HCT116 (cell line): ENCODE measurements around the gene PHGDH. TPM values are rescaled to one million over a fixed set of nuclear protein-coding genes. Genes with fewer than 3 reads are reported as not detected.

Experiments used
- ATAC-seq: fragments of 200-7000 bp; cut with Tn5 transposase; 2 replicates; pipeline ENCODE4 v1.9.1; 2020; ENCODE audit warnings: mild to moderate bottlenecking, moderate library complexity
- BruUV-seq: library from RNA; stranded (reverse); fragments of 400-500 nt; replicated peaks from 2 replicates; lab custom pipeline; 2021; lab: Mats Ljungman, UMichigan
- CTCF ChIA-PET: fragments of 300-600 bp; sonication (Branson Sonifier 250); formaldehyde crosslinking; loops from one replicate; lab custom pipeline; 2021; ENCODE audit warnings: antibody characterized with exemption; lab: Charles Lee
- POLR2A ChIA-PET: fragments of 300-600, 350-600 bp; sonication (Branson Sonifier 250); formaldehyde crosslinking; loops from one replicate; lab custom pipeline; 2021; ENCODE audit warnings: antibody characterized with exemption; lab: Charles Lee
- RAD21 ChIA-PET, 2 experiments: fragments of 300-600 bp; sonication (Branson Sonifier 250); formaldehyde crosslinking; loops; one replicate each; lab custom pipeline; 2023; ENCODE audit warnings: low total read pairs in 2 of 2; ENCODE audit not compliant: uncharacterized antibody in 2 of 2, unreplicated experiment in 2 of 2, low non-redundant PET in 1 of 2; lab: Charles Lee
- DNase-seq: peaks from one replicate; pipeline ENCODE4 v3.0.0-alpha.2; 2010; ENCODE audit warnings: low read depth, low spot score
- H2AFZ ChIP-seq: fragments of 200-600 bp; shearing (Covaris generic), sonication (generic); 2 replicates; pipeline ENCODE4 v1.6.1; 2017; ENCODE audit warnings: low read depth, mixed run types, mixed read lengths, antibody characterized with exemption, low read length; ENCODE audit not compliant: poor library complexity, severe bottlenecking
- H3K27ac ChIP-seq: 2 replicates; pipeline ENCODE4 v1.5.1; 2012; ENCODE audit warnings: low read depth, low read length
- H3K27me3 ChIP-seq: fragments of 200-600 bp; sonication (generic); 2 replicates; pipeline ENCODE4 v1.6.1; 2016; ENCODE audit warnings: mixed run types, low read length, mixed read lengths; ENCODE audit not compliant: insufficient read depth
- H3K36me3 ChIP-seq, 2 experiments: fragments of 200-500 bp in 1 of 2; fragments of 200-600 bp in 1 of 2; sonication (Bioruptor generic) in 1 of 2; sonication (generic) in 1 of 2; 2 replicates each; pipeline versions ENCODE4 v1.5.1 to v1.6.1; 2014 to 2016; ENCODE audit warnings: low read length in 2 of 2, inconsistent platforms in 1 of 2, mixed read lengths in 1 of 2, mixed run types in 1 of 2; ENCODE audit not compliant: insufficient read depth in 2 of 2, control insufficient read depth in 1 of 2
- H3K4me1 ChIP-seq, 2 experiments: fragments of 200-600 bp in 1 of 2; sonication (generic) in 1 of 2; 2 replicates each; pipeline versions ENCODE4 v1.5.1 to v1.6.1; 2012 to 2017; ENCODE audit warnings: low read length in 2 of 2, inconsistent platforms in 1 of 2, mild to moderate bottlenecking in 1 of 2, mixed read lengths in 1 of 2, mixed run types in 1 of 2, moderate library complexity in 1 of 2; ENCODE audit not compliant: insufficient read depth in 2 of 2, control insufficient read depth in 1 of 2
- H3K4me2 ChIP-seq: fragments of 200-600 bp; sonication (generic); 2 replicates; pipeline ENCODE4 v1.6.1; 2017; ENCODE audit warnings: mixed run types, low read length, mixed read lengths
- H3K4me3 ChIP-seq, 2 experiments: fragments of 200-600 bp in 1 of 2; sonication (generic) in 1 of 2; replicated peaks in 1 of 2; 2 replicates each; pipeline ENCODE4 v1.5.1; 2011 to 2016; ENCODE audit warnings: low read length in 2 of 2, control low read depth in 1 of 2, low read depth in 1 of 2, mild to moderate bottlenecking in 1 of 2, mixed read lengths in 1 of 2, mixed run types in 1 of 2
- H3K79me2 ChIP-seq: fragments of 200-600 bp; sonication (generic); 2 replicates; pipeline ENCODE4 v1.6.1; 2017; ENCODE audit warnings: mild to moderate bottlenecking, mixed run types, low read length, moderate library complexity, mixed read lengths; ENCODE audit not compliant: insufficient read depth
- H3K9ac ChIP-seq: fragments of 200-600 bp; sonication (generic); 2 replicates; pipeline ENCODE4 v1.6.1; 2016; ENCODE audit warnings: low read length, mixed read lengths
- H3K9me2 ChIP-seq: fragments of 200-600 bp; sonication (generic), shearing (Covaris generic); 2 replicates; pipeline ENCODE4 v1.6.1; 2017; ENCODE audit warnings: mixed run types, mild to moderate bottlenecking, moderate library complexity; ENCODE audit not compliant: insufficient read depth
- H3K9me3 ChIP-seq, 2 experiments: fragments of 200-500 bp in 1 of 2; fragments of 200-600 bp in 1 of 2; sonication (Bioruptor generic) in 1 of 2; sonication (generic) in 1 of 2; 2 replicates each; pipeline ENCODE4 v1.6.1; 2014 to 2017; ENCODE audit warnings: low read length in 2 of 2, mixed read lengths in 2 of 2, inconsistent platforms in 1 of 2, low read depth in 1 of 2, mild to moderate bottlenecking in 1 of 2, mixed run types in 1 of 2, moderate library complexity in 1 of 2; ENCODE audit not compliant: control insufficient read depth in 1 of 2, insufficient read depth in 1 of 2
- H4K20me1 ChIP-seq: fragments of 200-600 bp; sonication (generic), shearing (Covaris generic); 2 replicates; pipeline ENCODE4 v1.6.1; 2017; ENCODE audit warnings: mixed run types, mild to moderate bottlenecking, moderate library complexity; ENCODE audit not compliant: insufficient read depth
- ATF3 ChIP-seq: IDR thresholded peaks from 2 replicates; pipeline ENCODE4 v1.6.1; 2012
- CEBPB ChIP-seq: IDR thresholded peaks from 2 replicates; pipeline ENCODE4 v1.6.1; 2012; ENCODE audit warnings: low read depth
- EGR1 ChIP-seq: IDR thresholded peaks from 2 replicates; pipeline ENCODE4 v1.6.1; 2012; ENCODE audit warnings: low read depth
- EZH2phosphoT487 ChIP-seq: fragments of 200-600 bp; IDR thresholded peaks from 2 replicates; pipeline ENCODE4 v1.6.1; 2018; ENCODE audit warnings: antibody characterized with exemption, borderline replicate concordance
- POLR2A ChIP-seq: IDR thresholded peaks from 2 replicates; pipeline ENCODE4 v1.7.0; 2011; ENCODE audit warnings: borderline replicate concordance; ENCODE audit not compliant: insufficient read depth, insufficient read length; ENCODE audit errors: extremely low read depth
- RAD21 ChIP-seq: IDR thresholded peaks from 2 replicates; pipeline ENCODE4 v1.6.1; 2012; ENCODE audit warnings: low read depth, mild to moderate bottlenecking
- SIN3A ChIP-seq: IDR thresholded peaks from 2 replicates; pipeline ENCODE4 v1.6.1; 2012; ENCODE audit warnings: low read depth
- SP1 ChIP-seq: IDR thresholded peaks from 2 replicates; pipeline ENCODE4 v1.6.1; 2012; ENCODE audit warnings: low read depth
- SRF ChIP-seq: IDR thresholded peaks from 2 replicates; pipeline ENCODE4 v1.6.1; 2012; ENCODE audit warnings: low read depth
- TCF7L2 ChIP-seq: IDR thresholded peaks from 2 replicates; pipeline ENCODE4 v1.7.0; 2011; ENCODE audit warnings: borderline replicate concordance, inconsistent platforms; ENCODE audit not compliant: insufficient read depth, insufficient read length; ENCODE audit errors: extremely low read depth
- YY1 ChIP-seq: IDR thresholded peaks from 2 replicates; pipeline ENCODE4 v1.6.1; 2011; ENCODE audit warnings: low read length, low read depth, moderate library complexity, mild to moderate bottlenecking; ENCODE audit not compliant: insufficient replicate concordance; ENCODE audit errors: extremely low read depth
- ZFX ChIP-seq: fragments of 450-650 bp; IDR thresholded peaks from 2 replicates; pipeline ENCODE4 v1.6.1; 2017
- intact Hi-C: fragments of 100-400 bp; cut with micrococcal nuclease; formaldehyde crosslinking; loops from 2 replicates; pipeline ENCODE4 v1.10.0; 2022
- total RNA-seq: library from RNA; stranded (reverse); gene quantifications from one replicate; pipeline ENCODE4 v1.2.1, GENCODE V29; 2021; ENCODE audit not compliant: unreplicated experiment
- TF ChIP-seq, protein P1 (sequence below): IDR thresholded peaks from 2 replicates; pipeline ENCODE4 v1.6.1; 2012
- TF ChIP-seq, protein P2 (sequence below): IDR thresholded peaks from 2 replicates; pipeline ENCODE4 v1.6.1; 2012; ENCODE audit warnings: low read depth

Gene PHGDH
- total RNA-seq, 1 experiment from 2014 or later = 187 TPM

- ChIA-PET CTCF (no interaction called here), RAD21 (no interaction called here), POLR2A (no interaction called here)
- Histone ChIP-seq H4K20me1 (no peaks in the 10 kb centered on the region), H3K4me3 (no peak overlapping the region), H3K36me3 (peaks cover 3 to 33% of the 10 kb centered on the region in 2 experiments; a peak in 3 of 4 replicates), H3K4me1 (no peaks in the 10 kb centered on the region; a peak in 1 of 4 replicates), H3K27me3 (no peaks in the 10 kb centered on the region), H3K9me3 (no peaks in the 10 kb centered on the region), H3K9ac (no peak overlapping the region), H2AFZ (no peak overlapping the region), H3K4me2 (no peak overlapping the region), H3K9me2 (no peaks in the 10 kb centered on the region), H3K79me2 (no peaks in the 10 kb centered on the region), H3K27ac (no peak overlapping the region)
- TF ChIP-seq EGR1 = no peak
- TF ChIP-seq CEBPB = no peak
- TF ChIP-seq EZH2phosphoT487 = no peak
- TF ChIP-seq, protein P1, sequence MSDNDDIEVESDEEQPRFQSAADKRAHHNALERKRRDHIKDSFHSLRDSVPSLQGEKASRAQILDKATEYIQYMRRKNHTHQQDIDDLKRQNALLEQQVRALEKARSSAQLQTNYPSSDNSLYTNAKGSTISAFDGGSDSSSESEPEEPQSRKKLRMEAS = no peak
- TF ChIP-seq ATF3 = no peak
- TF ChIP-seq RAD21 = no peak
- no peak for TF ChIP-seq SIN3A
- no peak for TF ChIP-seq SRF
- no peak for TF ChIP-seq YY1
- TF ChIP-seq, protein P2, sequence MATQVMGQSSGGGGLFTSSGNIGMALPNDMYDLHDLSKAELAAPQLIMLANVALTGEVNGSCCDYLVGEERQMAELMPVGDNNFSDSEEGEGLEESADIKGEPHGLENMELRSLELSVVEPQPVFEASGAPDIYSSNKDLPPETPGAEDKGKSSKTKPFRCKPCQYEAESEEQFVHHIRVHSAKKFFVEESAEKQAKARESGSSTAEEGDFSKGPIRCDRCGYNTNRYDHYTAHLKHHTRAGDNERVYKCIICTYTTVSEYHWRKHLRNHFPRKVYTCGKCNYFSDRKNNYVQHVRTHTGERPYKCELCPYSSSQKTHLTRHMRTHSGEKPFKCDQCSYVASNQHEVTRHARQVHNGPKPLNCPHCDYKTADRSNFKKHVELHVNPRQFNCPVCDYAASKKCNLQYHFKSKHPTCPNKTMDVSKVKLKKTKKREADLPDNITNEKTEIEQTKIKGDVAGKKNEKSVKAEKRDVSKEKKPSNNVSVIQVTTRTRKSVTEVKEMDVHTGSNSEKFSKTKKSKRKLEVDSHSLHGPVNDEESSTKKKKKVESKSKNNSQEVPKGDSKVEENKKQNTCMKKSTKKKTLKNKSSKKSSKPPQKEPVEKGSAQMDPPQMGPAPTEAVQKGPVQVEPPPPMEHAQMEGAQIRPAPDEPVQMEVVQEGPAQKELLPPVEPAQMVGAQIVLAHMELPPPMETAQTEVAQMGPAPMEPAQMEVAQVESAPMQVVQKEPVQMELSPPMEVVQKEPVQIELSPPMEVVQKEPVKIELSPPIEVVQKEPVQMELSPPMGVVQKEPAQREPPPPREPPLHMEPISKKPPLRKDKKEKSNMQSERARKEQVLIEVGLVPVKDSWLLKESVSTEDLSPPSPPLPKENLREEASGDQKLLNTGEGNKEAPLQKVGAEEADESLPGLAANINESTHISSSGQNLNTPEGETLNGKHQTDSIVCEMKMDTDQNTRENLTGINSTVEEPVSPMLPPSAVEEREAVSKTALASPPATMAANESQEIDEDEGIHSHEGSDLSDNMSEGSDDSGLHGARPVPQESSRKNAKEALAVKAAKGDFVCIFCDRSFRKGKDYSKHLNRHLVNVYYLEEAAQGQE = no peak
- no peak for TF ChIP-seq POLR2A
- TF ChIP-seq ZFX = no peak
- TF ChIP-seq TCF7L2 = no peak
- TF ChIP-seq SP1 = no peak
- ATAC-seq (no peak), DNase-seq (no peak)
- no TSS peak for BruUV-seq
- intact Hi-C loops = no loop called here
Measured at GRCh38 chr1:119725626-119726025, 13.9 kb downstream of the PHGDH start.
